SH-SY5Y (cell line): ENCODE measurements around the gene CSRNP3.
A peak's percentile ranks its signal among the peaks of the same experiment; 100 is the strongest.

ENCODE experiments used
- GATA2 ChIP-seq: IDR thresholded peaks from 2 replicates; pipeline ENCODE4 v1.6.1; 2011; ENCODE audit warnings: mild to moderate bottlenecking, low read depth, low read length
- GATA3 ChIP-seq: IDR thresholded peaks from 2 replicates; pipeline ENCODE4 v1.6.1; 2011; ENCODE audit warnings: low read depth, mild to moderate bottlenecking, low read length, moderate library complexity

Gene CSRNP3

DNA sequence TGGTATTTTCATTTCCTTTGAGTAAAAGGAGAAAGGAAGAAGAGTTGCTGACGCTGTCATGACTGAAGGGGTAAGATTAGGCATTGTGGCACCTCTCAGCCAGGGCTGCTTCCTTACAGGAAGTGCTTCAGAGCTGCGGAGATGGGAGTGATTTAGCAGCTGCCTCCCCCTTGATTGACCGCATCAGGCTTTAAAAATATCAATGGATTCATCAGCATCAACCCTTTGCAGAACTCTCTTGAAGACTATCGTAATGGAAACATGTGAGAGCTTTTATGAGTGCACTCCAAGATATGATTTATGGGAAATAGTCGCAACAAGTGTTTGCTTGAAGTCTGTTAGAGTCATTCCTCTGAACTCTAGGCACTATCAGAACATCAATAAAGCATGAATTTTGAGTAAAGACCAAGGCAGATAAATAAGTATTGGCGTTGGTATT, 141.1 kb downstream of the CSRNP3 start:
- TF ChIP-seq GATA3 (no peak), GATA2 (no peak)

DNA sequence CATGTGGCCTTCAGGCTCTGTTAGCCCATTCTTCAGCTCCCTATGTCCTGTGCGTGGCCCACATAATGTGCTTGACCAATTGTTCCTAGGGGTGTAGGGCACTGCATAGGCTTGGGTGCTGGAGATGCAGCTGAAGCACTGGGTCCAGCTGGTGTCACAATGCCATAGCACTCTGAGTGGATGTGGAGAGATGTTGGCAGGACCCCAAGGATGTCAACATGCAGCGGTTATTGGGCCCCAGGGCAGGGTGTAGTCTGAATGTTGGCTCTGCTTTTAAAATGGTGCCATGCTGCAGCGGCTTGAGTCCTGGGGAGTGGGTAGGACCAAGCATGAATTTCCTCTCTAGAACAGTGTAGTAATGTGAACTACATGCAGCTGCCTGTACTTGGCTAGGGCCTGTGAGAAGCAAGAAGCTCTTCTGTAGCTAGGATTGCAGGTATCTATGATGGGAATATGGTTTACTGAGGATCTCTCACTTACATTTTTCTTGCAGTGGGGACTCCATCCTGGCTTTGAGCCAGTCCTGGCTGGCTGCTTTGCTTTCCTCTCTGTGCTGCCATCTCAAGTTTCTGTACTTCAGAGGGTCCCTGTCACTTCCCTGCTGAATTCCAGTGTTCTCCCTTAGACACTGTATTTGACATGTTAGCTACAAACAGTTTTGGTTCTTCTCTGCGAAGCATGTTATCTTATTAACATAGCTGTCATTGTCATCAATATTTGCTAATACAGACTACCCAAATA, 148.4 kb downstream of the CSRNP3 start:
- TF ChIP-seq GATA3 (no peak), GATA2 (no peak)

DNA sequence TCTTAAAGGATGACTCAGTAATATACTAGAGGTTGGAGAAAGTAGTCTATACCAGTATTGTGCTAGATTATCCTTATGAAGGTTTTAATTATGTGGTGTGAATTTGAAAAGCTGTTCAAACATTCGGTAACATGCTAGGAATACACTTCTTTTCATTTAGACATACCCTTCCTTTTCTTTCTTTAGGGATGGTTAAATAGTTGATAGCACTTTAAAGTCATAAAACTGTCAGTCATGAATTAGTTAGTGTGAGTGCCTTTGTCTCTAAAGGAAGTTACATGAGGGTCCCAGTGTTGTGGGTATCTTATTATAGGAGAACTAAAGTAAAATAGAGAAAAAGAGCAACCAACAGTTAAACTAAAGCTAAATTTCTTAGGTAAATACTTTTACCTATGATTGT, 149.3 kb downstream of the CSRNP3 start:
- TF ChIP-seq GATA3 (no peak), GATA2 (no peak)

DNA sequence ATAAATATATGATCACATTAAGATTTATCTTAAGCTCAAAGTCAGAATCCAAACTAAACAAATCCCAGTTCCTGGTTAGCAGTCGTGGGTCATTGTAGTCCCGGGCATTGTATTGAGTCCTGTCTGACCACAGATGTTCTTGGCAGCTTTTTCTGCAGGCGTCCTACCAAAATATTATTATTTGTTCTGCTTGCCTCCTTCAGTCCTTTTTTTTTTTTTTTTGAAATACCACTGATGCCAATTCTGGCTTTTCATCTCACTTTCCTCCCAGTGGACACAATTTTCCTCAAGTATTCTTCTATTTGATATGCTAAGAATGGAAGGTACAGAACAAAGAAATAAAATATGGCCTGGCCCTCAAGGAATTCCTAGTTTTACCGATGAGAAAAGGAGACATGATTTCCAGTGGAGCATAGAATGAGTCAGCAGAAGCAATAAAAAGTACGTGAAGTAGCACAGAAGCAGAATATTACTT, 151.6 kb downstream of the CSRNP3 start:
- TF ChIP-seq GATA3 (no peak), GATA2 (no peak)

DNA sequence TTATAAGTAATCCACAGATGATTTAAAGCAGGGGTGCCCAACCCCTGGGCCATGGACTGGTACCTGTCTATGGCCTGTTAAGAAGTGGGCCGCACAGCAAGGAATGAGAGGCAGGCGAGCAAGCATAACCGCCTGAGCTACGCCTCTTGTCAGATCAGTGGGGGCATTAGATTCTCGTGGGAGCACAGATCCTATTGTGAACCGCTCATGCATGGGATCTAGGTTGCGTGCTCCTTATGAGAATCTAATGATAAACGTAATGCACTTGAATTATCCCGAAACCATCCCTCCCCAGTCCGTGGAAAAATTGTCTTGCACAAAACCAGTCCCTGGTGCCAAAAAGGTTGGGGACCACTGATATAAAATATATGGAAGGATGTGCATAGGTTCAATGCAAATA, 153.7 kb downstream of the CSRNP3 start:
- TF ChIP-seq GATA2 (no peak), GATA3 (no peak)

DNA sequence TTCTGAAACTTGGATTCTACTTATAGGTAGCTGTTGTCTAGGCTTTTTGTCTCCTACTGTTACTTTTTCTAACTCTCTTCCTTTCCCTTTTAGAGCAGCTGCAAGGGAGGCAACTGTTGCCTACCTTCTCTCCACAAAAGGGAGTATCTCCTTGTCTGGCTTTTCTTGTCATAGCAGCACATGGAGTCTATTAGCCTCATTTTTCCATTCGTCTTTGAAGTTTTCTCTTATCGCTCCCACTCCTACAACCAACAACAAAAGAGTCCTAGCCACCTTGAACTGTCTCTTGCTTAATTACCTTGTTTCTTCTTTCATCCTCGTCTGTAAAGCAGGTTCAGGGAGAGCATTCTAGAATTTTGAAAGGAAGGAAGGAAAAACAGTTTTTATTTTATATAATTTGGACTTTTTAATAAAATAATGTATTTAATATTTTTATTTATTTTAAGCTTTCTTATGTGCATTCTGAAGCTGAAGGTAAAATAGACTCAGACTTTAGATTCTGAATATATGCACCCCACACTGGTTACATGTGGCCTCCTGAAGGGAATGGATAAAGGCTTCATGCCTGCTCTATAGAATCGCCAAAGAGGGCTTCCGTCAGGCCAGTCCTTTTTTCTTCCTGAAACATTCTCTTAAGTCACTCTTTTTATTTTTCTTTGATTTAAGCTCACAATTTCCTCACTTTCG, 154.4 kb downstream of the CSRNP3 start:
- TF ChIP-seq GATA2: no peak
- no peak for TF ChIP-seq GATA3

DNA sequence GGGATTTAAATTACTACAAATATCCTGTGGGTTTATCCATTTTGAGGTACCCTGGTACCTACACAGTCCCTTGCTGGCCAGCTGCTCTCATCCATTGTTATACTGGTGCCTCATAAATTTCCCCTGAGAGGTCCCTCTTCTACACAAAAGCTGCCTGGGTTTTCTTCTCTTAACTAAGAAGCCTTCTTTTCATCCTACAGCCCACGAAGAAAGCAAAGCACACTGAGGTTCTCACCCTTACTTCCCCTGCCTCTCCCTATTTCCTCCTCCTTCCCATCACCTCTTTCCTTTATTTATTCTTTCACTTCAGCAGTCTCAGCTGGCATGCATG, 154.9 kb downstream of the CSRNP3 start:
- TF ChIP-seq GATA3 (no peak), GATA2 (no peak)

DNA sequence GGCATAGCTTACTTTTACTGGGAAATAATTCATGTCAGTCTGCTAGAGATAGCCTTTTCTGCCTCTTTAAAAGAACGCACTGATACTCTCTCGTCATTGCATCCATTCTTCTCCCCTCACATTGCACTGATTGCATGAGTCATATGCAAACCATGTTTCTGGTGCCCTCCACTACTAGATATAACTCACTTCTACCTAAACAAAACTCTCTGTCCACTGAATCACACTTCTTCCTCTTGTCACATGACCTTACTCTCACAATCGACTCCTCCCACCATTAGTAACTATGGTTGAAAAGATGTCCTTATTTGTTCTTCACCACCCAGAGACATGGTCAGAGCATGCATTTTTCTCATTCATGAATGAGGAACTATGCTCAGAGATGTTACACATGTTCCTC, 158.0 kb downstream of the CSRNP3 start:
- no peak for TF ChIP-seq GATA3
- no peak for TF ChIP-seq GATA2

DNA sequence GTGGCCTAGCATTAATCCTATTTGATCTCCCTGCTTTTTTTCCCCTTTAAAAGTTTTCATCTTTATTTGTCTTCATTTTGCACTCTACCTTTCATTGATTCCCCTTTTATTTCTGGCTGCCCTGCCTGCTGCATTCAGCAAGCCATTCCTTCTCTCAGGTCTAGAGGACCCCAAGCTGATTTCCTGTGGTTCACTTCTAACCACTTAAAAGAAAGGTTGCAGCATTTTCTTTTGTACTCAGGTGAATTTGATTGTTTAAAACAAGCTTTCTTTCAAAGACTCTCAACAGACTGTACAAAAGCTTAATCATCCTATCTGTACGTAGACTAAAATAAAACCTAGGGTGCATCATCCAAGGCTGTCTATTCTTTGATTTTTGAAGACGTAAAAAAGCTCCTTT, 160.3 kb downstream of the CSRNP3 start:
- TF ChIP-seq GATA2: no peak
- no peak for TF ChIP-seq GATA3

DNA sequence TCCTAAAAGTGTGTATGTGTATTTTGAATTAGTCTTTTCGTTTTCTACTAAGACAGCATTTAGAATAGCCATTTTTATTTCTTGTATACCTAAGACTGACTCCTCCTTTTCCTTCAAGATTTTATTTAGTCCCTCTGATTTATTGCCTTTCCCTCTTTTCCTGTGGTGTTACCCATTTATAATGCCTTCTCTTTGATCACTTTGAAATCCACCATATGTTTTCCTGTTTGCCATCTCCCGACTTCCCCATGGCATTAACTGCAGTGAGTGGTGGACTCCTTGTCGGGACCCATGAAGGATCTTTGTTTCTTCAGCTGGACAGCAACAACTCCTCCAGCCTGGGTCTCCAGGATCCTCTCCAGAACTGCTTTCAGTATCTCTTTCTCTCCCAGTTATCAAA, 160.7 kb downstream of the CSRNP3 start:
- TF ChIP-seq GATA2 (no peak), GATA3 (no peak)

DNA sequence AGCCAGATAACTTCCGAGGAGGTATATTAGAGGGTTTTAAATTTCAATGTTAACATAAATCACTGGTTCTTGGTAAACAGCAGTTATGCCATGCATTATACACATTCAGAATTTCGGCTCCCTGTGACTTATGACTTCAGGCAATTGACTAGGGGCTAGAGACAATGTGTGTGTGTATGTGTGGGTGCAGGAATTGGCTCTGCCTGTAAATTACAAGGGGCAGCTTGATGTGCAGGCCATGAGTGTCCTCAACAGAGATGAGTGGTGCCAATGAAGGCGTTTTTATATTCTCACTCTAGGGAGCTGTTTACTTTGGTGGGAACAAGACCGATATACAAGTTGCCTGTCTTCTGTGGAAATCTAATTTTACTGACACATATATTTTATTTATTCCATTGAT, 161.6 kb downstream of the CSRNP3 start:
- no peak for TF ChIP-seq GATA3
- no peak for TF ChIP-seq GATA2

DNA sequence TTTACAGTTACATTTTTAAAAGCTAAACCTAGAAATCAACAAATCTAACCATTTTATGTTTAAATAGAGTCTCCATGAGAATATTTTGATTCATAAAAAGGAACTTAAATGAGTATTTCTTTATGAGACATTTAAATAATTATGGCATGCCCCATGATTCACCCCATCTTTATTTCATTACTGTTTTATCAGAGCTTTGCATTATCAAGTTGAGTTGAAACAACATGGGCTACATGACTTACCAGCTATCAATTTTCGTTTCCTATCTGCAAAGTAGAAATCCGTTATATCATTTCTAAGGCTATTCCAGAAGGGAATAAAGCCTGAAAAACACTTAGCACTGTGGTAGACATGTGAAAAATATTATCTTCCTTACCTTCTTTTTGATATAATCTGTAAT, 163.1 kb downstream of the CSRNP3 start:
- TF ChIP-seq GATA3 (no peak), GATA2 (no peak)

DNA sequence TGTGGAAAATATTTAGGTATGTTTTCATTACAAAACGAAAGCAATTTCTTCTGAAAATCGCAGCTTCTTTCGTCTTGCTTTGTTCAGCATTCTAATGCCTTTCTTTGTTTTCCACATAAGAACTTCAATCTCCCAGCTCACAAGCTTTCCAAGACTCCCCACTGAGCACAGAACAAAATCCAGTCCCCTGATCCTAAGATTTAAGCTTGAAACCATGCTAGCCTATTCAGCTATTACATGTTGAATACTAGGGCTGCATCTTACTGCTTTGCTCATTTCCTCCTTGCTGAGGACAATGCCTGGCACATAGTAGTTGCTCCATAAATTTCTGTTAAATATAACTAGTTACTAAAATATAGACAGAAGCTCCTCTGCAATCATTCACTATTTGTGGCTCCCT, 163.9 kb downstream of the CSRNP3 start:
- TF ChIP-seq GATA2 (no peak), GATA3 (no peak)

DNA sequence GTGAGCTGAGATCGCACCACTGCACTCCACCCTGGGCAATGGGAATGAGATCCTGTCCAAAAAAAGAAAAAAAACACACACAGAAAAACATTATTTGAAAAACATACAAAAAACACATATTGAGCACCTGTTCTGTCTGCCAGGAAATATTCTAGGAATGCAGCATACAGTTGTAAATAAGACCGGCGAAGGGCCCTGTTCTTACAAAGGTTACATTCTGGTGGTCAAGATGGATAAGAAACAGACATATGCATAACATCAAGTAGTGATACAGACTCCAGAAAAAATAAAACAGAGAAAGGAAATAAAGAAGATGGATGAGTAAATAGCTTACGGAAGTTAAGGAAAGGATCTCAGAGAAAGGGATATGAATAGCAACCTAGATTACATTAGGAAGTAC, 164.8 kb downstream of the CSRNP3 start:
- TF ChIP-seq GATA2: no peak
- no peak for TF ChIP-seq GATA3

DNA sequence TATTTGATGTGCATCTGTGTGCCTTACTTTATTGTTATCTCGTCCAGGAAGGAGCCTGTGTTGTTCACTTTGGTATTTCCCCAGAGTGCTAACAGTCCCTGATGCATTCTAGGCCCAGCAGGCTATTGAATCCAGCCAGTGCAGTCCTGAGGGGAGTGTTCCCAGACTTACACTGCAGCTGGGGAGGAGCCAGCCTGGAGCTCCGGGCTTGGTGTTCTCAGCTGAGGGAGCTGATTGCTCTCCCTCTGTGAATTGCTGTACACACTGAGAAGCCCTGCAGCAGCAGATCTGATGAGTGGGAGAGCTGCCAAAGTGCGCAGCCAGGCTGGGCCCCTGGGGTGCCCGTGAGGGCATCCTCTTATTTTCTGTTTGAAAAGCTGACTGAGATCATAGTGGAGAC, 165.4 kb downstream of the CSRNP3 start:
- TF ChIP-seq GATA3: no peak
- TF ChIP-seq GATA2: peak; percentile 67

DNA sequence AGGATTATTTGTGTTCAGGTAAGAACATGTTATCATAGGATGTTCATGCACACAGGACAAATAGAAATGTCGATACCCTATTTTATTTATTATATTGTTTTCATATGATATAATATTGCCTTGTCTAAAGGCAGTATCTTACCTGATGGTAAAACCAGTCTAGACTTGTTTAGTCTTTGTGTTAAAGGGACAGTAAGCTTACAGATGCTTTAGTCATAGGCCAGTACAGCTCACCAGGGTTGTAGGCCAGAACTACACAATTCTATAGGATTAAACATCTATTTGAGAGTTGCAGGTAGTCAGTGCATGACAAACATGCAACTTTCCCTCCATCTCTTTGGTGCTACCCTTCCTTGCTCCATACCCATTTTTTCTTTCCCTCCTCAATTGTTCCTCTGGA, 166.0 kb downstream of the CSRNP3 start:
- TF ChIP-seq GATA2 (no peak), GATA3 (no peak)
